HG02571 (cell line): ENCODE measurements around the gene FAM47E.
"Not testable (repeated sequence)": the region's sequence is repeated elsewhere in the genome, so short reads cannot be mapped to it uniquely, and the experiment has no call there.

Experiments used
- ATAC-seq: cut with Tn5 transposase; IDR thresholded peaks from one replicate; pipeline ENCODE4 v1.9.1; 2021; ENCODE audit warnings: mild to moderate bottlenecking, moderate library complexity; ENCODE audit not compliant: unreplicated experiment

Gene FAM47E

DNA sequence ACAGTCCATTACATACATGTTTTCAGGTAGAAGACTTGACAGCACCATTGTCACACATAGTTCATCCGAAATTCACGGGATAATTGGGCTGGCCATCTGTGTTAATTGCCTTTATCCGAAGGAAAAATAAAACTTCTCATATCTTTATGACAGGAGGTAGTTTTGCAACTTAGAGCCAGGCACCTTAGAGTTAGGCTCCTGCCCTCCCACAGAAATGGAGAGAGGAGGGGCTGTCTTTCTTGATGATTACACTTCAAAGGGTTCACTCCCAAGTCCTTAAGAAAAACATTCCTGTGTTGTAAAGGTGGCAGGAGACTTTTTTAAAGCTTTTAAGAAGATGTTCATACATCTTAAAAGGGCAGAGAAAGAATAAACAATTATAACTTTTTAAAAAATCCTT, 27.4 kb upstream of the FAM47E start:
- ATAC-seq = no peak

DNA sequence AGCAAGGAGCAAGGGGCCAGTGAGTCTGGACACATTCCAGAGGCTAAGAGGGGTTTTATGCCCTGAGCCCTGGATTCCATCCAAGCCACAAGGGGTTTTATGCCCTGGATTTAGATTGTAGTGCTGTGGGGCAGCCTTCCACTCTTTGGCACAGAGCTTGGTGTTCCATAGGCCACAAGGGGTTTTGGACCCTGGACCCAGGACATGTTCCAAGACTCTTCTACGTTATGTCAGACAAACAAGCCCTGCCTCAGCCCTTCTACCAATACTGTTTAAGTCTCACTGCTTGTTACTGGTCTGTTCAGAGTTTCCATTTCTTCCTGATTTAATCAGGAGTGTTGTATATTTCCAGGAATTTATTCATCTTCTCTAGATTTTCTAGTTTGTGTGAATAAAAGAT, 25.1 kb upstream of the FAM47E start:
- ATAC-seq = no peak

GRCh38 chr4:76232681-76233080, 18.8 kb upstream of the FAM47E start:
- ATAC-seq = no peak

DNA sequence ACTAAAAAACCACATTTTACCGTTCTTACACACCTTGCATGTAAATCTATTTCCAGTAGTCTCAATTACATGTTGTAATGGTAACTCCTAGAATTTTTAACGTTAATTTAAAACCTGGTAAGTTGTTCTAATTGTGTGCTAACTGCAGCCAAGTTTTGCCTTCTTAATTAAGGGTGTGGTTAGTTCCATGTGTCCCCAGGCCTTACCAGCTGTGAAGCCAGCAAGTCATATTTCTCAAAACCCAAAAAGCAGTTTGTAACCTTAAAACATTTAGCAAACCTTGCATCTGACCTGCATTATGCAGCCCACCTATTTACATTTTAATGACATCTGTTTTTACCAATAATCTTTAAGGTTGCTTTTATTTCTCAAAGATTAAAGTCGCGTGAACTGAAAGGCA, 18.4 kb upstream of the FAM47E start:
- no peak for ATAC-seq

GRCh38 chr4:76233529-76233928, 18.0 kb upstream of the FAM47E start:
- ATAC-seq = no peak

DNA sequence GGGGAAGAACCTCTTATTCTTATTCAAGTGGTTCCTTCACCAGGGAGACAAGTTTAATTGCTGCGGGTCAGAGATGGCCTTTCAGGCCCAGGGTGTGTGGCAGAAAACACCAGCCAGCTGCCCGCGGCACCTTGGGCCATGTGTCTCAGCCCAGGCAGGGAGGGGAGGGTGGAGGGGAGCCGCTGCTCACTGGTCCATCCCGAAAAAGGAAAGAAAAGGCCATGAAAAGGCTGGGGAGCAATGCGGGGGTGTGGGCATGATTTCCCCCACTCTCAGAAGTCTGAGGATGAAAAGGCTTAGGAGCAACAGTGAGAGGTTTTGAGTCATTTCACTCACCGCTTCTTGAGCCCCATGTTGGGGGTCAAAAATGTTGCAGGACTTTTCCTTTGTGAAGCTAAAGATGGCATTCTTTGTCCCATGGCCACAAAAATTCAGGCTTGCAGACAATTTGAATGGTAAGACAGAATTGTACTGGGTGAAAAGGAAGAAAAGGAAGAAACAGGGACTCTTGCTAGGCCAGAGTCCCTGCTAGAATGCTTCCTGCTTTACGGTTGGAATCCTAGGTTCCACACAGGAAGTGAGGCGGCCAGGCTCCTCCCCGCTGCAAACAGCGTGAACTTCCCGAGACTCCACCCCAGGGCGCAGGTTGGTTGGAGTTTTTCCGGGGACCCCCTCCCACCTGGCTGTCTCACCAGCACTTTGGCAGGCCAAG, 17.4 kb upstream of the FAM47E start:
- no peak for ATAC-seq

GRCh38 chr4:76234679-76235044, 16.9 kb upstream of the FAM47E start:
- no peak for ATAC-seq

- ATAC-seq = no peak
Observed at GRCh38 chr4:76235407-76235806, 16.1 kb upstream of the FAM47E start.

DNA sequence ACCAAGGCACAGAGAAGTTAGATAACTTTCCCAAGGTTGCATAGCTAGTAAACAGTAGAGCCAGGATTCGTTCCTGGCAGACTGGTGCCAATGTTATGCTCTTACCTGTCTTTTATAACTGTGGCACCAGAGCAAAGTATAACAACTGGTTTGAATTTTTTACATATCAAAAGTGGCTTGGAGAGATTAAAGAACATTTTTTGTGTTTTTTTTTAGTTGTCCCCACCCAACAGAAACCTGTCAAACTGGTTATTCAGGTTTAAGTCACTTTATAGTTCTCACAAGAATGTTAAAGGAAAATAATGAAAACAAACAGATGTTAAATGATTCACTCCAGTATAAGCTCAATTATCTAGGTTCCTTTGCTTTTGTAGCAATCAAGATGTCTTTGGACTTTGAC, 15.6 kb upstream of the FAM47E start:
- ATAC-seq = no peak

DNA sequence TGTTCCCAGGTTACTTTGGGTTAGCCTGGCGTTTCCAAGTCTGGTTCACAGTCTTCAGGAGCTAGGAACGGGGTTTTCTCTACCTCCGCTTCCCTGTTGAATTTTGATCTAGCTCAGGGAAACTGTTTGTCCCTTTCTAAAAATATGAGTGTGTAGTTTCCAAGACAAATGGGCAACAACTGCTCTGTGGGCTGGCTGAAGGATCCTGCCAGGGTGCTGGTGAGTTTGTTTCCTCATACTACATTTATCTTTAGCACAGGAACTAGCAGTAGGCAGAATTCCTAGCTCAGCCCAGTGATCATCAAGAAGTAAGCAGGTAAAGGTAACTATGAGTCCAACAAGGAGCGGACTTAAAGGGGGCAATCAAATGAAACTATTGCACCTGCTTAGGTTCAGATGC, 13.3 kb upstream of the FAM47E start:
- no peak for ATAC-seq

- no peak for ATAC-seq
Observed at GRCh38 chr4:76238701-76239100, 12.8 kb upstream of the FAM47E start.

GRCh38 chr4:76240236-76240635, 11.3 kb upstream of the FAM47E start:
- no peak for ATAC-seq

GRCh38 chr4:76243877-76244276, 7.6 kb upstream of the FAM47E start:
- not testable (repeated sequence) for ATAC-seq

- ATAC-seq = no peak
Observed at GRCh38 chr4:76246025-76246424, 5.5 kb upstream of the FAM47E start.

GRCh38 chr4:76246852-76247251, 4.7 kb upstream of the FAM47E start:
- no peak for ATAC-seq

- ATAC-seq = no peak
Observed at GRCh38 chr4:76250962-76251361, 559 bp upstream of the FAM47E start.

DNA sequence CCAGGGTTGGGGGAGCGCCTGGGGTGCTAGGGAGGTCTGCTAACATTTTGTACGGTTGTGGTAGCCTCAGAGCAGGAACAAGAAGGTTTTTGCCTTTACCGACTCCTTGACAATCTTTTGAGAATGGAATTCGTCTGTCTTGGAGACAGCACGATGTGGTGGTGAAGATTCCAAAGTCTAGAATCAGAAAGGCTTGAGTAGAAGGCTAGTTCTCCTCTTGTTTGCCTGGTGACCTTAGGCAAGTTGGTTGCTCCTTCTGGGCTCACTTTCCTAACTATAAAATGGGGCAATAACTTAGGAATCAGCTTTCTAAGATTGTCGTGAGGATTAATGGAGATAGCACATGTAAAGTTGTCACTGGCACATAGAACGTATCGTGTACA, 741 bp downstream of the FAM47E start:
- no peak for ATAC-seq

- ATAC-seq = no peak
Observed at GRCh38 chr4:76253511-76253910, 2.0 kb downstream of the FAM47E start.

- no peak for ATAC-seq
Observed at GRCh38 chr4:76256032-76256431, 4.5 kb downstream of the FAM47E start.

DNA sequence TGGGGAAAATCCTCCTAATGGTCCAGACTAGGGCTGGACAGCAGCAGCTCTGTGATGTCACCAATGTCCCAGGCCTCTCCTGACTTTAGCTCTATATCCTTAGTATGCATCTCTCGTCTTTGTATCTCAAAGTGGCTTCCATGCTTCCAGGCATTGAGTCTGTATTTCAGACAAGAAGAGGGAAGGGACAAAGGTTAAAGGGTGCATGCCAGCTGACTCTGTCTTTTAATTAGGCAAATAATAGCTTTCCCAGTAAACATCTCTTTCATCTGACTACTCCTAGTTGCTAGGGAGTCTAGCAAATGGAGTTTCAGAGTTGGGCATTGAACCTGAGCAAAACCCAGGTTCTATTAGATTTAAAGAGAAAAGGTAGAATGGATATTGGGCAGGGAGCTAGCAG, 5.4 kb downstream of the FAM47E start:
- no peak for ATAC-seq

DNA sequence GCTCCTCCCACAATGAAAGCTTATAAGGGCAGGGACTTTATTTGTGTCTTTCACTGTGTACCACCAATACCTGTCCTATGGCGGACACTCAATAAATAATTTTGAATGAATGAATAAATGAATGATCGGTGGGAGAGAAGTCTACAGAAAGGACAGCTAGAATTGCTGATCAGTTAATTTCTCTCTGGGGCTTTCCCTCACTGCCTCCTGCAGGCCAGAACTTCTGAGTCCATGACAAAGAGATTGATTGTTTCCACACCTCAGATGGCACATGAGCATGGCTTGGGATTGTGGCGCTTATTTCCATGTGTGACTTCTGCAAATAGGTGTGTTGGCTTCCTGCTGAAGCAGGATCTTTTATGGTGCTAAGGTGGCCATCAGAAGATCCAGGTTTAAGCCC, 6.3 kb downstream of the FAM47E start:
- ATAC-seq = no peak

DNA sequence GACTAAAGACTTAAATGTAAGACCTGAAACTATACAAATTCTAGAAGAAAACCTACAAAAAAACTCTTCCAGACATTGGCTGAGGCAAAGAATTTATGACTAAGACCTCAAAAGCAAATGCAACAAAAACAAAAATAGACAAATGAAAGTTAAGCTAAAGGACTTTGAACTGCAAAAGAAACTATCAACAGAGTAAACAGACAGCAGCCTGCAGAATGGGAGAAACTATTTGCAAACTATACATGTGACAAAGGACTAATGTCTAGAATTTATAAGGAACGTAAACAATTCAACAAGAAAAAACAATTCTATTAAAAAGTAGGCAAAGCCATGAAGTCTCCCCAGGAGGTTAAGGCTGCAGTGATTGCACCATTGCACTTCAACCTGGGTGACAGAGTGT, 9.1 kb downstream of the FAM47E start:
- no peak for ATAC-seq

DNA sequence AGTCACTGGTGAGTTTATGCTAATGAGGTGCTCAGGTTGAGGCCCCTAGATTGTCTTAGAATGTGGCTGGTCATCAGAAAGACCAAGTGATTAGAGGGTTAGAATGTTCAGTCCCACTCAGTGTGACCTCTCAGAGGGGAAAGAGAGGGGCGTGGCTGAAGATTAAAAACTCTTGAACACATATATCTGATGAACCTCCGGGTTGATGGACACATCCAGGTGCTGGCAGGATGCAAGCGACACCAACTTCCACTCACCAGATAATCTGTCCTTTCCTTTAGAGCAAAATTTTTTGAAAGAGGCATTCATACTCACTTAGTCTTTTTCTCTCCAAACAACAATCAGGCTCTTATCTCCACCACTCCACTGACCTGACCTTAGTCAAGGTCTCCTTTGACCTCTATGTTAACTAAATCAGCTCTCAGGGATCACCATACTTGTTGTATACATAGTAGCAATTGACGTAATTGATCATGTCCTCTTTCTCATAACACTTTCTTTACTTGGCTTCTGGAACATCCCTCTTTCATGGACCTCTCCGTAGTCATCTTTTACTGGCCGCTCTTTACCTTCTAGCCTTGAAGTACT, 14.2 kb downstream of the FAM47E start:
- no peak for ATAC-seq
